K562 (cell line): ENCODE measurements around the gene FOS. TPM values are rescaled to one million over a fixed set of nuclear protein-coding genes. Genes with fewer than 3 reads are reported as not detected.
A peak's percentile ranks its signal among the peaks of the same experiment; 100 is the strongest.

Source experiments
- C11orf30 ChIP-seq: fragments of 450-650 bp; IDR thresholded peaks from 2 replicates; pipeline ENCODE4 v1.6.1; 2016; ENCODE audit warnings: low read depth, mild to moderate bottlenecking
- CCNT2 ChIP-seq: IDR thresholded peaks from 2 replicates; pipeline ENCODE4 v1.6.1; 2011; ENCODE audit warnings: borderline replicate concordance, low read depth, mild to moderate bottlenecking, moderate library complexity, mixed read lengths, low read length; ENCODE audit not compliant: insufficient read length; ENCODE audit errors: extremely low read depth
- E2F3 ChIP-seq: fragments of 250-450 bp; sonication (Bioruptor Pico); IDR thresholded peaks from 2 replicates; pipeline ENCODE4 v1.4.0; 2020; ENCODE audit warnings: mild to moderate bottlenecking
- FOXA1 ChIP-seq: fragments of 450-650 bp; IDR thresholded peaks from 2 replicates; pipeline ENCODE4 v1.6.1; 2016; ENCODE audit warnings: mild to moderate bottlenecking, borderline replicate concordance
- FOXJ2 ChIP-seq: fragments of 200-800 bp; sonication (Bioruptor generic); IDR thresholded peaks from 2 replicates; pipeline ENCODE4 v1.6.1; 2016; ENCODE audit warnings: missing genetic modification characterization, missing compliant biosample characterization
- MAFK ChIP-seq: IDR thresholded peaks from 2 replicates; pipeline ENCODE4 v1.6.1; 2011; ENCODE audit warnings: low read length, improper control_type of control experiment
- MBD2 ChIP-seq: sonication (generic); IDR thresholded peaks from 2 replicates; pipeline ENCODE4 v1.6.1; 2016; ENCODE audit warnings: low read depth, borderline replicate concordance
- NONO ChIP-seq, 2 experiments: fragments of 200-400 bp in 1 of 2; fragments of 450-650 bp in 1 of 2; formaldehyde crosslinking in 1 of 2; IDR thresholded peaks; 2 replicates each; pipeline ENCODE4 v1.6.1; 2017; ENCODE audit warnings: low read depth in 2 of 2, mild to moderate bottlenecking in 2 of 2, moderate library complexity in 2 of 2, low read length in 1 of 2
- POLR2A ChIP-seq: fragments of 450-650 bp; conservative IDR thresholded peaks from 2 replicates; pipeline ENCODE4 v1.6.1; 2016
- RBFOX2 ChIP-seq: fragments of 200-400 bp; formaldehyde crosslinking; IDR thresholded peaks from 2 replicates; pipeline ENCODE4 v1.6.1; 2017; ENCODE audit warnings: low read depth, mild to moderate bottlenecking, low read length, moderate library complexity
- RBM22 ChIP-seq: fragments of 200-400 bp; formaldehyde crosslinking; IDR thresholded peaks from 2 replicates; pipeline ENCODE4 v1.6.1; 2018; ENCODE audit warnings: low read length, low read depth; ENCODE audit not compliant: poor library complexity, severe bottlenecking
- RNF2 ChIP-seq: sonication (generic); IDR thresholded peaks from 2 replicates; pipeline ENCODE4 v1.6.1; 2016
- SMAD1 ChIP-seq: fragments of 150-350 bp; IDR thresholded peaks from 2 replicates; pipeline ENCODE4 v1.6.1; 2014; ENCODE audit warnings: low read length, low read depth; ENCODE audit not compliant: partially characterized antibody
- SREBF1 ChIP-seq: fragments of 150-350 bp; IDR thresholded peaks from 2 replicates; pipeline ENCODE4 v1.6.1; 2014; ENCODE audit warnings: antibody characterized with exemption, low read depth, low read length, borderline replicate concordance
- TAF7 ChIP-seq: fragments of 450-650 bp; IDR thresholded peaks from 2 replicates; pipeline ENCODE4 v1.6.1; 2016; ENCODE audit warnings: missing genetic modification characterization, missing compliant biosample characterization
- TCF7L2 ChIP-seq: fragments of 150-350 bp; IDR thresholded peaks from 2 replicates; pipeline ENCODE4 v1.6.1; 2016; ENCODE audit warnings: low read depth, mild to moderate bottlenecking, low read length, moderate library complexity
- YY1 ChIP-seq, 3 experiments: IDR thresholded peaks; 2 replicates each; pipeline ENCODE4 v1.6.1; 2011; ENCODE audit warnings: low read length in 2 of 3, mild to moderate bottlenecking in 2 of 3, moderate library complexity in 2 of 3, borderline replicate concordance in 1 of 3, control low read depth in 1 of 3, low read depth in 1 of 3; ENCODE audit not compliant: insufficient read depth in 3 of 3, insufficient replicate concordance in 2 of 3, control insufficient read depth in 1 of 3, insufficient read length in 1 of 3; ENCODE audit errors: extremely low read depth in 1 of 3
- ZFX ChIP-seq: sonication (generic); formaldehyde crosslinking; IDR thresholded peaks from 2 replicates; pipeline ENCODE4 v1.8.0; 2022; ENCODE audit warnings: mild to moderate bottlenecking, missing genetic modification reagents, moderate library complexity
- ZNF75A ChIP-seq: fragments of 450-650 bp; formaldehyde crosslinking; IDR thresholded peaks from 2 replicates; pipeline ENCODE4 v1.4.0; 2020; ENCODE audit warnings: mild to moderate bottlenecking
- polyA plus RNA-seq, 8 experiments: library from polyadenylated mRNA; depleted of rRNA in 4 of 8; stranded (reverse) in 5 of 8; unstranded in 3 of 8; fragments of >200 nt; fragmentation: Nextera tagmentation in 2 of 8; fragmentation: Illumina TruSeq in 1 of 8; extraction: Ambion mirVana in 2 of 8; extraction: Trizol in 1 of 8; gene quantifications; 2 replicates each; pipeline versions ENCODE4 v1.2.1 to v1.2.3, GENCODE V29; 2011 to 2014; ENCODE audit warnings: inconsistent platforms in 1 of 8, missing spikeins in 1 of 8
- total RNA-seq, 7 experiments: library from RNA; depleted of rRNA in 6 of 7; stranded (reverse); fragments of >200 nt in 6 of 7; fragmentation: Illumina TruSeq in 2 of 7; extraction: Trizol in 2 of 7; gene quantifications; 2 replicates each; pipeline versions ENCODE4 v1.2.1 to v1.2.3, GENCODE V29; 2011 to 2021; ENCODE audit warnings: low replicate concordance in 1 of 7
- TF ChIP-seq, protein P1 (sequence below): fragments of 250-450 bp; sonication (Bioruptor Pico); IDR thresholded peaks from 2 replicates; pipeline ENCODE4 v1.4.0; 2020; ENCODE audit warnings: mild to moderate bottlenecking
- TF ChIP-seq, protein P2 (sequence below): sonication (generic); formaldehyde crosslinking; IDR thresholded peaks from 2 replicates; pipeline ENCODE4 v1.8.0; 2022; ENCODE audit warnings: mild to moderate bottlenecking, missing genetic modification reagents
- TF ChIP-seq, protein P3 (sequence below), 2 experiments: fragments of 450-650 bp; IDR thresholded peaks; 2 replicates each; pipeline ENCODE4 v1.6.1; 2016
- TF ChIP-seq, protein P4 (sequence below), 2 experiments: fragments of 450-650 bp in 1 of 2; sonication (generic) in 1 of 2; formaldehyde crosslinking in 1 of 2; IDR thresholded peaks in 1 of 2; conservative IDR thresholded peaks in 1 of 2; 2 replicates each; pipeline versions ENCODE4 v1.6.1 to v1.8.1; 2016 to 2023; ENCODE audit warnings: mild to moderate bottlenecking in 2 of 2, moderate library complexity in 2 of 2, inconsistent platforms in 1 of 2, missing genetic modification reagents in 1 of 2

The FOS gene
- total and polyA plus RNA-seq, 9 of the 15 experiments (the other 6 are each of a cell fraction or from before 2014, with no cell fraction given): 0.54 to 13.8 (median 8.9) TPM

DNA sequence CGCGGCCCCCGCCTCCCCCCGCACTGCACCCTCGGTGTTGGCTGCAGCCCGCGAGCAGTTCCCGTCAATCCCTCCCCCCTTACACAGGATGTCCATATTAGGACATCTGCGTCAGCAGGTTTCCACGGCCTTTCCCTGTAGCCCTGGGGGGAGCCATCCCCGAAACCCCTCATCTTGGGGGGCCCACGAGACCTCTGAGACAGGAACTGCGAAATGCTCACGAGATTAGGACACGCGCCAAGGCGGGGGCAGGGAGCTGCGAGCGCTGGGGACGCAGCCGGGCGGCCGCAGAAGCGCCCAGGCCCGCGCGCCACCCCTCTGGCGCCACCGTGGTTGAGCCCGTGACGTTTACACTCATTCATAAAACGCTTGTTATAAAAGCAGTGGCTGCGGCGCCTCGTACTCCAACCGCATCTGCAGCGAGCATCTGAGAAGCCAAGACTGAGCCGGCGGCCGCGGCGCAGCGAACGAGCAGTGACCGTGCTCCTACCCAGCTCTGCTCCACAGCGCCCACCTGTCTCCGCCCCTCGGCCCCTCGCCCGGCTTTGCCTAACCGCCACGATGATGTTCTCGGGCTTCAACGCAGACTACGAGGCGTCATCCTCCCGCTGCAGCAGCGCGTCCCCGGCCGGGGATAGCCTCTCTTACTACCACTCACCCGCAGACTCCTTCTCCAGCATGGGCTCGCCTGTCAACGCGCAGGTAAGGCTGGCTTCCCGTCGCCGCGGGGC is at the start of gene FOS (continued):
- TF ChIP-seq, protein P1, sequence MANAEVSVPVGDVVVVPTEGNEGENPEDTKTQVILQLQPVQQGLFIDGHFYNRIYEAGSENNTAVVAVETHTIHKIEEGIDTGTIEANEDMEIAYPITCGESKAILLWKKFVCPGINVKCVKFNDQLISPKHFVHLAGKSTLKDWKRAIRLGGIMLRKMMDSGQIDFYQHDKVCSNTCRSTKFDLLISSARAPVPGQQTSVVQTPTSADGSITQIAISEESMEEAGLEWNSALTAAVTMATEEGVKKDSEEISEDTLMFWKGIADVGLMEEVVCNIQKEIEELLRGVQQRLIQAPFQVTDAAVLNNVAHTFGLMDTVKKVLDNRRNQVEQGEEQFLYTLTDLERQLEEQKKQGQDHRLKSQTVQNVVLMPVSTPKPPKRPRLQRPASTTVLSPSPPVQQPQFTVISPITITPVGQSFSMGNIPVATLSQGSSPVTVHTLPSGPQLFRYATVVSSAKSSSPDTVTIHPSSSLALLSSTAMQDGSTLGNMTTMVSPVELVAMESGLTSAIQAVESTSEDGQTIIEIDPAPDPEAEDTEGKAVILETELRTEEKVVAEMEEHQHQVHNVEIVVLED: 0 out of 2 replicates have a peak, but pooled peaks have one; percentile 26
- TF ChIP-seq MAFK (peak; percentile 55), RBM22 (peak; percentile 92), TCF7L2 (peak; percentile 92), C11orf30 (peak; percentile 91), YY1 (IDR thresholded peaks at IDR 0.05; ENCODE audit: borderline replicate concordance in 1 of 3, control insufficient read depth in 1 of 3, extremely low read depth in 1 of 3, insufficient read depth in 3 of 3, insufficient read length in 1 of 3, insufficient replicate concordance in 2 of 3, low read depth in 1 of 3, low read length in 2 of 3) (peak in 2 of 3 experiments; percentile 45 to 65), FOXJ2 (peak; percentile 83; the same call in 1 of the 2 replicates), SREBF1 (0 out of 2 replicates have a peak, but pooled peaks have one; percentile 62), TAF7 (peak; percentile 46; the same call in 1 of the 2 replicates), ZFX (peak; percentile 59; the same call in 1 of the 2 replicates), ZNF75A (CRISPR knock-in tag) (no peak), CCNT2 (peak; percentile 76), FOXA1 (no peak), POLR2A (peak; percentile 99), SMAD1 (peak; percentile 88), NONO (IDR thresholded peaks at IDR 0.05; ENCODE audit: low read depth in 2 of 2, low read length in 1 of 2) (peak; percentile 84 to 100), MBD2 (peak; percentile 93), E2F3 (CRISPR knock-in tag) (no peak), RBFOX2 (peak; percentile 99), RNF2 (peak; percentile 83)
- TF ChIP-seq, protein P2, sequence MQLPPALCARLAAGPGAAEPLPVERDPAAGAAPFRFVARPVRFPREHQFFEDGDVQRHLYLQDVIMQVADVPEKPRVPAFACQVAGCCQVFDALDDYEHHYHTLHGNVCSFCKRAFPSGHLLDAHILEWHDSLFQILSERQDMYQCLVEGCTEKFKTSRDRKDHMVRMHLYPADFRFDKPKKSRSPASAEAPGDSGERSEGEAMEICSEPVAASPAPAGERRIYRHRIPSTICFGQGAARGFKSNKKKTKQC (CRISPR knock-in tag): peak; percentile 60; the same call in 1 of the 2 replicates
- TF ChIP-seq, protein P3, sequence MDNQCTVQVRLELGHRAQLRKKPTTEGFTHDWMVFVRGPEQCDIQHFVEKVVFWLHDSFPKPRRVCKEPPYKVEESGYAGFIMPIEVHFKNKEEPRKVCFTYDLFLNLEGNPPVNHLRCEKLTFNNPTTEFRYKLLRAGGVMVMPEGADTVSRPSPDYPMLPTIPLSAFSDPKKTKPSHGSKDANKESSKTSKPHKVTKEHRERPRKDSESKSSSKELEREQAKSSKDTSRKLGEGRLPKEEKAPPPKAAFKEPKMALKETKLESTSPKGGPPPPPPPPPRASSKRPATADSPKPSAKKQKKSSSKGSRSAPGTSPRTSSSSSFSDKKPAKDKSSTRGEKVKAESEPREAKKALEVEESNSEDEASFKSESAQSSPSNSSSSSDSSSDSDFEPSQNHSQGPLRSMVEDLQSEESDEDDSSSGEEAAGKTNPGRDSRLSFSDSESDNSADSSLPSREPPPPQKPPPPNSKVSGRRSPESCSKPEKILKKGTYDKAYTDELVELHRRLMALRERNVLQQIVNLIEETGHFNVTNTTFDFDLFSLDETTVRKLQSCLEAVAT (IDR thresholded peaks at IDR 0.05): peak; percentile 49 to 72; a peak in 3 of 4 replicates
- TF ChIP-seq, protein P4, sequence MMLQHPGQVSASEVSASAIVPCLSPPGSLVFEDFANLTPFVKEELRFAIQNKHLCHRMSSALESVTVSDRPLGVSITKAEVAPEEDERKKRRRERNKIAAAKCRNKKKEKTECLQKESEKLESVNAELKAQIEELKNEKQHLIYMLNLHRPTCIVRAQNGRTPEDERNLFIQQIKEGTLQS (IDR thresholded peaks at IDR 0.05): peak; percentile 73
- TF ChIP-seq, protein P4 (CRISPR knock-in tag; conservative IDR thresholded peaks at IDR 0.05): peak; percentile 62; the same call in 1 of the 2 replicates
